Amniotic stem cell (primary cell): ENCODE results near the gene ZBTB17.
"Not testable (repeated sequence)": the region's sequence is repeated elsewhere in the genome, so short reads cannot be mapped to it uniquely, and the experiment has no call there.

Source experiments
- DNase-seq: peaks from one replicate; lab custom pipeline; 2025; lab: John Stamatoyannopoulos, UW

The ZBTB17 gene

GRCh38 chr1:15975805-15976680, at the start of gene ZBTB17:
Gene ZBTB17 (minus strand): TSS chr1:15976101. CDS start chr1:15948495, 27,606 bp downstream.
- DNase-seq, result peak; percentile 67

- DNase-seq, result no peak
Observed at GRCh38 chr1:16023050-16023653, 47.3 kb upstream of the ZBTB17 start.

DNA sequence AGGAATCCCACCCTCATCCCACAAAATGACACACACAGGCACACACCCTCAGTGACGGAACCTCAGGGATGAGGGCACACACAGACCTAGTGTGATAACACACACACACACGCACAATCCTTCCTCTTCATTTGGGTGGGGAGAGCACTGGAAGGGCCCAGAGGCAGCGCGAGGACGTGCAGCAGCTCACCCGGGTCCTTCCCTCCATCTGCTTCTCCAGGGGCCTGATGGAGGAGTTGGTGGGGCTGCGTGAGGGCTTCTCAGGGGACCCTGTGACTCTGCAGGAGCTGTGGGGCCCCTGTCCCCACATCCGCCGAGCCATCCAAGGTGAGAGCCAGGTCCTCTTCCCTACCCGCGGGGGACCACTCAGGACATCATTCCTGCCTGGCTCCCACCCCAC, 46.5 kb upstream of the ZBTB17 start:
- no peak for DNase-seq

DNA sequence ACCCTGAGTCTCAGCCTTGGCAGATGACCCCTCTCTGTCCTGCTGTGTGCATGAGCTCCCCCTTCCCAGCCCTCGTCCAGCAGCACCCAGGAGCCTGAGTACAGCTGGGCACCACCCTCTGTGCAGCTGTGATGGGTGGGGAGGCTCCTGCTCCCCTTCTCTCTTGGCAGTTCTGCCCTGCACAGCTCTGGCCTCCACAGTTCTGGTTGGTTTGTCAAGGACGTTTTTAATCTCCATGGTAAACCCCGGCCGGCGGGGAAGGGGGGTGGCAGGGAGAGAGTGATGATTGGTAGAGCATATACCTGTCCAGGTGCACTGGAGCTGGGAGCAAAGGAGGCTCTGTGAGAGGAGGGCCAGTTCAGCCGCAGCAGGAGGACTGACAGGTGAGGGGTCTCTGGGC, 45.8 kb upstream of the ZBTB17 start, which contains the start of gene CLCNKA:
CLCNKA (plus strand) TSS at position 356 of the 400 bp plus-strand sequence. CDS start 584 bp downstream, outside the sequence.
- DNase-seq, result no peak

DNA sequence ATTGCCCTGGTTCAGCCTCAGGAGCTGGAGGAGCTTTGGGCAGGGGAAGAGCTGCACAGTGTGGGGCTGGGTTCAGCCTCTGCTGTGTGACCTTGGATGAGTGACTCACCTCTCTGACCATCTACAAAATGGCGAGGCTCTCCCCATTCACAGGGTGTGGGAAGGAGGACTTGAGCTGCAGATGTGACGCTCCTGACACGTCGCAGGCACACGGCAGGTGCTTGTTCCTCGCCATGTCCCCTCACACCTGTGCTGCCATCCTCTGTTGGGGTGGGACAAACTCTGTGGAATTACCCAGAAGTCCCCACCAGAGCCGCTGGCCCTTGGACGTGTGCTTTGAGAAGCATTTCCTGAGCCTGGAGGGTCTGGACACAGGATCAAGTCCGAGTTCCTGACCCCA, 45.0 kb upstream of the ZBTB17 start:
- DNase-seq, result not testable (repeated sequence)

DNA sequence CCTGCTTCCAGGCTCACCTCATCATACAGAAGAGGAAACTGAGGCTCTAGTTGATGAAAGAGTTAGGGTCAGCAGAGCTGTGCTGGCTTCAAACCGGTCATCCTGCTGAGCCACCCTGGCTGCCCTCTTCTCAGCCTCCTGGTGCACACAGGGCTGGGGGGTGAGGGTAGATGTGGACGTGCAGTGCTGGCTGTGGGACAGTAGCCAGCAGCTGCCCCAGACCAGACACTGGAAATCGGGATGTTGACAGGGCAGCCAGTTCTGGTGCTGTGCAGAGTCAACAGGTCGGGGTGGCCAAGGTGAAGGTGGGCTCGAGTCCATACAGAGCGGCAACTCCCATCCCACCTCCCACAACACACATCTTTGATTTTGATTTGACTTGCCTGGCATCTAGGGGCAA, 44.4 kb upstream of the ZBTB17 start:
- DNase-seq, result no peak

DNA sequence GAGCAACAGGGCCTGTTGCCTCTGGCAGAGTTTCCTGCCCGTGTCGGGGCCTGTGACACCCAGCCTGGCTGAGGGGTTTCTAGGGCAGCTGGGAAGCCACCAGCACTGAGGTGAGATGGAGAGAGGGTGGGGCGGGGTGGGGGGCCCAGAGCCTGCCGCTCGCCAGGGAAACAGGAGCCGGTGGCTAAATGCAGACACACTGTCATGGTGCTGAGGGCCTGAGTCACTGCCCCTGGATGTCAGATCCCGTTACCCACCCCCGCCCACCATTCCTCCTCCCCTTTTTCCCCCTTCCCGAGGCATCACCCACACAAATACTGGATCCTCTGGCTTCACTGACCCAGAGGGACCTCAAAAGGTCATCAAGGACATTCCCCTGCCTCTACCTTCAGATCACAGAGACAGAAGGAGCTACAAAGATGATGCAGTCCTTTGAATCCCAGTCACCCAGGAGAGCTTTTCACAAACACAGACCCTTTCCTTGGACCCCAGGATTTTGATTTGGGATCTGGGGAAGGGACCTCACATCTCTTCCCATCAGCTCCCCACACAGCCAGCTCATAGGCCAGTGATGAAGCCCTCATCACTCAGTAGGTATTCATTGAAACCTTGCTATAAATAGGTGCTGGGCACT, 43.9 kb upstream of the ZBTB17 start:
- DNase-seq, result no peak

DNA sequence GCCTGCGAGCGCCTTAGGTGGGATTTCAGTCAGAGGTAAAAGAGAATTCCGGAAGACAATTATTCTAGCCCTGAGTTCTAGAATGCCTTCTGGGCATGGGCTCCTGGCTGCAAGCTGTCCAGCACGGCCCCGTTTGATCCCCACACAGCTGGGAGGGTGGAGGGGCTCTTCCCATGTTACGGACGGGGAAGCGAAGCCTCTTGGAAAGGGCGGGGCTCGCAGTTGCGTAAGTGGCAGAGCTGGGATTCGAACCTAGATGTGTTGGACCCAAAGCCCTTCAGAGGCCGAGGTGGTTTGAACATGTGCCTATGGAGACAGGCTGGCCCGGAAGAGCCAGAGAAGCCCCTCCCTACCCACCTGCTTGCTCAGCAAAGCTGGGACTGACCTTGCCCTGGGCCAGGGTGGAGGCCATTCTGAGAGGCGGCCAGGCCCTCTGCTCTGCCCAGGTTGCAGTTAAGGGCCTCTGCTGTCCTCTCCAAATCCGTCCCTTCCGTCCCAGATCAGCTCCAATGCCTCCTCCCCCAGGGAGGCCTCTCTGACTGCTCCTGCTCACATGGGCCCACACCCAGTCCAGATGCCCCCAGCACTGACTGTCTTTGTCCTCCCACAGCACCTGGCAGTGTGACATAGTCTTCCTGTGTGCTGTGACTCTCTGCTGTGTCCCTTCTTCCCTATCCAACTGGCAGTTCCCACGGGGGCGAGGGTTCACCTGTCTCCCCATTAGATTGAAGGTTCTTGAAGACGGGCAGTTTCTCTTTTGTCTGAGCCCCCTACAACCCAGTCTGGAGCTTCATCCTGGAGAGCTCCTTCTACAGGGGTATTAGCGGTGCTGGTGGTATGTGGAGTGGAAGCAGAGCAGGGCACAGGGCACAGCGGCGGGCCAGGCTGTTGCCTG, 43.1 kb upstream of the ZBTB17 start:
- no peak for DNase-seq

- DNase-seq, result no peak
Observed at GRCh38 chr1:16018308-16018707, 42.4 kb upstream of the ZBTB17 start.

DNA sequence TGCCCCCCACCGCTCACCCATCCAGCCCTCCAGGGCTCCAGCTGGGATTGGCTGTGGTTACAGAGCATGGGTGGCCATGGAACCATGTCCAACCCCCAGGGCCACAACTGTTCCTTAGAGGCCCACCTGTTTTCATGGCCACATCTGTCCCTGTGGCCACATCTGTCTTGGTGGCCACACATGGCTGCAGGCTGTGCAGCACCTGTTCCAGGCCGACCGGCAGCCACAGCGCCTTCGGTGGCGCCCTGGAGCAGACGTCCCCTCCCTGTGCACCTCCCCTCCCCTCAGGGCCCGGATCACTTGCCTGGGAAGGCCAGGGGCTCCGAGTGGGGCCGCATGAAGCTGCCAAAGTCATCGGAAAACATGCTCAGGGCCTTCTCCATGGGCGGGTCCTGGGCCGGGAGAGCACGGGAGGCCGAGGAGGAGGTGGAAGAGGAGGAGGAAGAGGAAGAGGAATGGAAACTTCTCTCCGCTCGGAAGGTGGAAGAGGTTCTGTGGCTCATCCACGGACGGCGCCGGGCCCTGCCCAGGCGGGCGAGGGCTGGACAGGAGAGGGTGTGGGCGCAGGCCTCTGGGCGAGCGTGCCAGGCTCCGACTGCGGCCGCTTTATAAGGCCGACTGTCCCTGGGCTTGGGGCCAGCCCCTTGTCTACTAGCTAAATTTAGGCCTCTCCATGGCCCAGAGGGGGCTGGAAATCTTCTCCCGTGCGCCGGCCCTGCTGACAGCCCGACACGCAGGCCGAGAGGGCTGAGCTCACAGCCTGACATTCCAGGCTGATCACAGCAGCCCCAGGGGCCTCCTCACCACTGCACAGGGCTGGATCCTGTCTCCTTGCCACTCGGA, 41.8 kb upstream of the ZBTB17 start, which contains the start of gene HSPB7:
HSPB7 (minus strand) TSS at position 583 of the 843 bp plus-strand sequence; CDS start at position 503, 80 bp downstream.
- DNase-seq, result peak; percentile 53

DNA sequence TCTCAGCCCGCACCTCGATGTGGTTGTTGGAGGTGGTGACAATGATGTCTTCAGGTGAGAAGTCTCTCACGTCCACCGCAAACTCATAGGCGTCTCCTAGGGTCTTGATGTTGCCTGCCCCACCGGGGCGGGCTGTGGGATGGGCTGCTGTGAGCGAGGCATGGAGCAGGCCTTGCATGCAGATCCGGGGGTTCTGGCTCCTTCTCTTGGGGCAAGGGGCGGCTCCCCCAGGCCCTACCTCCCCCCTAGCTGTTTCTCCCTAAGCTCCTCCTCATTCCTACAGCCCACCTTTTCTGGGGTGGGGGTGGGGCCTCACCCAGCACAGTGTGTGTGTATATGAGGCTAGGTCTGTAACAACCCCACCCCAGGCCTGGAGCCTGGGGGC, 41.2 kb upstream of the ZBTB17 start:
- DNase-seq, result no peak

- DNase-seq, result no peak
Observed at GRCh38 chr1:16015960-16016901, 40.3 kb upstream of the ZBTB17 start.

DNA sequence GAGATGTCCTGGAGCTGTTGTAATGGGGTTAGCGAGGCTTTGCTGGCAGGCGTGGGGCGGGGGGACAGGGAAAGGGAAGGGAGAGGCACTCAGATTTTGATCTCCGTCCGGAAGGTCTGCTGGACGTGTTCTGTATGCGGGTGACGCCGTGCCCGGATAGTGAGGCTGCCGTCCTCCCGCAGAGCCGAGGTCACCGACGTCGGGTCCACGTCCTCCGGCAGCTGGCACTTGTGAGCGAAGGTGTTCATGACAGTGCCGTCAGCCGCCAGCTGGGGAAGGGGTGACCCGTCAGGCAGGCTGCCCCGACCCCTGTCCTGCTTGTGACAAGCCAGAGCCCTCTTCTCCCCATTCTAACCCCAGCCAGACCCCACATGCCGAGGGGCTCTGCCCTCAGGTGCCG, 39.6 kb upstream of the ZBTB17 start:
- no peak for DNase-seq

GRCh38 chr1:16014509-16015482, 38.9 kb upstream of the ZBTB17 start:
- no peak for DNase-seq

DNA sequence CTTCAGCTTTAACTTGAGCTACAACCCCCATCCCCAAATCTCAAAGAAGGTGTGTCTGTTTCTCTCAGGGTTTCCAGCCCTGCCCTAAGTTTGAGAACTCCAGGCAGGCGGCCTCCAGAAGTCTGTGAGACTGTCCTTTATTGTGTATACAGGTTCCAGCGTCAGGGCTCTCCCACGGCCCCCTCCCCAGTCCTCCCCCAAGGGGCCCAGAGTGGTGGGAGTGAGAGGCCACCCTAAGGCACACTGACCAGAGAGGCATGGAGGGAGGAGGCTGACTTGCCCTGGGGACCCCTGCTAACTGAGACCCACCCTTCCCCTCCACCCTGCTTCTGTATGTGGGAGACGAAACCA, 38.0 kb upstream of the ZBTB17 start:
- DNase-seq, result no peak

DNA sequence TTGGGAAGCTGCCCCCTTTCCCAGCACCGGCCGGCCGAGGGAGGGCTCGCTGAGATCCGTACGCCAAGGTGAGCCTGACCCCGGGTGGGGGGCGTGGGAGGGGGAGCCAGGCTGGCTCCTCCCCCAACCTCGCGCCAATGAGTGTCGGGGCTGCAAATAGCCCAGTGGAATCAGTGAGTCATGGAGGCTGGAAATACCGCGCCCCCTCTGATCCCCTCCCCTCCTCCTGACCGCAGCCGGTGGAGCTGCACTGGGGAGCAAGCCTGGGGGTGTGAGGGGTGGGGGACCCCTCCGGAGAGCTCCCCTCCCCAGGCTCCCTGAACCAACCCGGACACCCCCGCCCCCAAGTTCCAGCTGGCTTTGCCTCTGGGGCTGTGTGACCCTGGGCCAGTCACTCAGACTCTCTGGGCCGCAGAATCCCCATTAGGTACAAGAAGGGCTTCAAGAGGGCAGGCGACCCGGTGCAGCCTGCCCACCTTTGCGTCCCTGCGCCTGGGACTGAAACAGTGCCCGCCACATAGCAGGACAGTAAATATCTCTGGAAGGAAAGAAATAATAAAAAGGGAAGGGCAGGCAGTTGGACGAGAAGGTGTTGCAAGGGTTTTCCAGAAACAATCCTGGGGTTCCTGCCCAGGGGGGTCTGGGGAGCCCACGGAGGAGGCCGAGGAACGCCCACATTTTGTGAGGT, 37.5 kb upstream of the ZBTB17 start:
- DNase-seq, result peak; percentile 35

DNA sequence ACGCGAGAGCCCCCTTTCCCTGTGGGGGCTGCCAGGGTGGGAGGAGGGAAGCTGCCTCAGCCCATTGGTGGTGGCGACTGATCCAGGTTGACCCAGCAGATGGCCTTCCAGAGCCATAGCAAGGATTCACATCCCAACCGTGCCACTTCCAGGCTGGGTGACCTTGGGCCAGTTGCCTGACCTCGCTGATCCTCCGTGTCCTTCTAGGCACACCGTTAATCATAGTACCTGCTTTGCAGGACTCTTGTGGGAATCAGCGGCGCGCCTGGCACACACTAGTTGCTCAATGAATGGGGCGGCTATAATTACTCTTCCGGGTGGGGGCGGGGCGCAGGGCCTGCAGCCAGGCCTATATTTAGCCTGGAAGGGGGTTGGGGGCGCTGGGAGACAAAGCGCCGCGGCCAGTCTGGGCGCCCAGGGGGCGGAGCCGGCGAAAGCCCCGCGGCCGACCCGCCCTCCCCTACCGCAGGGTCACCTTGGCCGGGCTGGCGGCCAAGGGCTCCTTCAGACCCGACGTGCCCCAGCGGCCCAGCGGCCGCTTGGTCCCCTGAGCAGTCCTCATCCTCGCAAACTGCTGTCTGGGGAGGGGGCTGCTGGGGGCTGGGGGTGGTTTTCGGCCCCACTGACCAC, 36.8 kb upstream of the ZBTB17 start:
- no peak for DNase-seq
